Suppressor macrophage treated with lipopolysaccharide for 4 hours (primary cell): Measurements from ENCODE around the gene STEAP3.

Experiments
- DNase-seq: peaks from one replicate; pipeline ENCODE4 v3.0.0-alpha.2; 2020

The STEAP3 gene

DNA sequence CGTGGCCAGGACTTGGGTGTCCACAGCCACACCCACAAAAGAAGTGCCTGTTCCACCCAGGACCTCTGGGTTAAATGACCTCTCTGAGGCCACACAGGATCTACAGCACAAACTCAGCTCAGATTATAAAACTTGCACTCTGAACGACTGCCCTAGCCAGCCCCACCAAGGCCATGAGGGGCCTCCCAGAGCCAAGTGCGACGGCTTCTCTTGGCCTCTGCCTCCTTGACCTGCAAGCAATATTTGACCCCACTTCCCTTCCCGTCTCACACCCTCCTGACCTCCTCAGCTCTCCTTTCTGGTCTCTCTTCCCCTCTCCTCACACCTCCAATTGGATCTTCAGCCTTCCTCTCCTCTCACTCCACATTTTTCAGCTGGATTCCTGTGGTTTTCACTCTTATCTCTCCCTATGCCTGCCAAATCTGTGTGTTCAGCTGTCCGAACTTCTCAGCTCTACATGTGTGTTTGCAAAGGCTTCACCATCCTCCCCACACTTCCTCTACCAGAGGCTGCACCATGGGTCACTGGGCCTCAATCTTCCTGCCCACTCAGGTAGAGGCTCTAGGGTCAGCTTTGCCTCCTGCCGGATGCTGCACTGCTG, 25.3 kb upstream of the STEAP3 start:
- no peak for DNase-seq

DNA sequence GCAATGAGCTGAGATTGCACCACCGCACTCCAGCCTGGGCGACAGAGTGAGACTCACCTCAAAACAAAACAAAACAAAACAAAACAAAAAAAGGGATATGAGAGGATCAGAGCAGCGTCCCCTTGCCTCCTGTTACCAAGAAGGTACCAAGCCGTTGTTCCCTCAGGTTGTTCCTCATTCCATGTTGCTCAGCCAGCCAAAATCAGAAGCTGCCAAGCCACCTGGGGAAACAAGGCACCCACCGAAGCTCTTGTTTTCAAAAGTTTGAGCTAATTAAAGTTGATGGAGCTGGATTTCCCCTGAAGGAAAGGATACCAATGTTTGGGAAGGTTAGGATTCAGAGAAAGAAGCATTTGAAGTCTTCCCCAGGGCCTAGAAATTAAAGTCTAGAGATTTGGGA, 21.8 kb upstream of the STEAP3 start:
- no peak for DNase-seq

DNA sequence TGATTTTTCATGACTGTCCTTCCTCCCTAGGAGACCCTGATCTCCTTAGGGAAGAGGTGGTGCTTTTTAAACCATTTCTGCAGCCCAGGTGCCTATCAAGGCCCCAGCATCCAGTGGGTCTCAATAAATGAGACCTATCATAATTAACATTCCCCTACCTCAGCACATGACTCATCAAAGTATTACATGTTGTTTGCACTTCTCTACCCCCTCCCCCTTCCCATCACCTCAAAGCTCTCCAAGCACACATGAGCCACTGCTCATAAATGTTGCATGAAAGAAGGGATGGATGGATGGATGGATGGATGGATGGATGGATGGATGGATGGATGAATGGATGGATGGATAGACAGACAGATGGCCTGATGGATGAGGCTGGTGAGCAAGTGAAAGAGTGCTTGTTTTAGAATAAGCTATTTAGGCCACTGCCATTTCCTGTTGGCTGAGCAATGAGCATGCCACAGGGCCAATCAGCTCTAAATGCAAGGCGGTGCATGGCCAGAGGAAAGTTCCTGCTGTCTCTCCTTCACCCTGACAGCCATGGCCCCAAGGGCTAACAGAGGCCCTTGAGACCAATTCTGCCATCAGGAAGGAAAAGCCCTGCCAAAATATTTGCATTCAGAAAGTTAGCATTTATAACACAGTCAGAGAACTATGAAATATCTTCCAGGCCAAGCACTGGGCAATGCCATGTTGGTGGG, 20.9 kb upstream of the STEAP3 start:
- DNase-seq: no peak

DNA sequence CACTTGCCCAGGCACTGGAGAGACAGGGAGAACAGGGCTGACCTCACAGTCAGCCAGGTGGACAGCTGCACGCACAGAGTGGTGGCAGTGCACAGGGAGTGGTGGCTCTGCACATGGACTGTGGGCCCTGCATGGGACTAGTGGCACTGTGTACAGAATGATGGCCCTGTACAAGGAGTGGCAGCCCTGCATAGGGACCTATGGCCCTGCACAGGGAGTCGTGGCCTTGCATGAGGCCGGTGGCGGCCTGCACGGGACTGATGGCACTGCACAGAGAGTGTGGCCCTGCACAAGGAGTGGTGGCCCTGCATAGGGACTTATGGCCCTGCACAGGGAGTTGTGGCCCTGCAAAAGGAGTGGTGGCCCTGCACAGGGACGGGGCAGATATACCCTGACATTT, 19.1 kb upstream of the STEAP3 start:
- DNase-seq: no peak

DNA sequence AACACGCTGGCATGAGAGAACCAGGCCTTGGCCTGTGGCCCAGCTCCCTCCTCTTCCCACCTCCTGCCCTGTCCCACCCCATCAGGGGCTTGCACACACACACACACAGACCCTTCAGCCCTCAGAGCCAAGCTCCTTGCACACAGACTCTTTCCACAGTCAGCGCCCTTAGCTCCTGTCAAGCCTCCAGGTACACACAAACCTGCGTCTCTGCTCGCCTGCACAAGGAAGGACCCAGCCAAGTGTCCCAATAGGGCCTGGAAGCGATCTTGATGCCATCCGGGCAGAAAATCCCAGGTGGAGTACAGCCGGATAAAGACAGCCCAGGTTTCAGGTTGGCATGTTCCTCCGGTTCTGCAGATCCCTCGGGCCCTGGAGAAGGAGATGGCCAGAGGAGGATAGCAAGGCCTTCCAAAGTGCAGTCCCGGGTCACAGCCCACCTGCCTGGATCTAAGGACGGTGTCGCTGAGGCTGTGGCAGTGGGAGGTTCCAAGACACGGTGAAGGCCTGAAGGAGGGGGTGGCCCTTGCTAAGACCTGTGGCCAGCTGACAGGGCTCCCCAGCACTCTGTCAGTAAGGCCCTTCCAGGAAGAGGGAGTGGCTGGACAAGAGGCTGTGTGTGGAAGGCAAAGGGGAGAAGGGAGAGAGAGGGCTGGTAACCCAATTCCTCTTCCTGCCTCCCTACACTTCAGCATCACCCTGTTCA, 18.5 kb upstream of the STEAP3 start:
- no peak for DNase-seq

DNA sequence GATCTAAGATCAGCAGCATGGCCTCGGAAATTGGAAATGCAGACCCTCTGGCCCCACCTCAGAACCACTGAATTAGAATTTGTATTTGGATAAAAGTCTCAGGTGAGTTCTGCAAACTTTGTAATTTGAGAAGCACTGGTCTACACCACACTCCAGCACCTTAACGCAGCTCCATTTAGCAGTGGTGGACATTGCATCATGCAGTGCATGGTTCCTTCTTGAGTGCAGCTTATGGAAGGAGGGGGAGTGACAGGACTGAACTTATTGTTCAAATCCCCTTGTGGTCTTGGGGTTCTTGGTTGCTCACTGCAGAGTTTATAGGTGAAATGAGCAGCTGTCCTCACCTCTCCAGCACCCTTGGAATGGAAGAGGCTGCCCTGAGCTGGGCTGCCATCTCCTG, 17.4 kb upstream of the STEAP3 start:
- DNase-seq: no peak

DNA sequence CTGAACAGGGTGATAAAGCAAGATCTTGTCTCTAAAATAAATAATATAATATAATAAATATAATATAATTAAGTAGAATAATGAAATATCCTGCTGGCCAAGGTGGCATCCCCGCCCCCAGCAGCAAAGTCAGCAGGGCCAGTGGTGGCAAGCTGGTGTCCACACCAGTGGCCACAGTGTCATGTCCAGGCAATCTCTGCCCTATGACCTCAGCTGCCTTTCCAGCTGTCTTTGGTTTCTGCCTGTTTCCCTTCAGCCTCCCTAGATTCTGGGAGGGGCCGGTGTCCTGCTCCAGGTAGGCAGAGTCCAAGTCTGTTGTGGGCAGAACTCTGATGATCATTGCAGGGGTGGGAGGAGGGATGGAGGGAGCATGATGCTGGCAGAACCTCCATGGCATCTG, 16.2 kb upstream of the STEAP3 start:
- no peak for DNase-seq

DNA sequence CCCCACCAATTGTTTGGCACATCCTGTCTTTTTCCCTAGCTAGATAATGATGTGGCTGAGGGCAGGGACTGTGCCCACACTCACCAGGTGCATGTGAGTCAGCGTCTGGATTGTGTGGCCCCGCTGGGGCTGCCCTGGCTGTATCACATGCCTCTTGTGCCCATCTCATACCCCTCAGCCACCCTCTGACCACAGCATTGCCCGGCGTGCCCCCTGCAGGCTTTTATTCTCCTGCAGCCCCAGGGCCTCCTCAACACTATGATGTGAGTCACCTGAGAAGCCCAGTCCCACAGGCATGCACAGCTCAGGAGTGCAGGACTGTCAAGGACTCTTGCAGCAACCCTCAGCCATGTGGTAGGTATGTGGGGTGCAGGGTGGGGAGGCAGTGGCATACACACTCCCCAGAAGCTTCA, 14.8 kb upstream of the STEAP3 start:
- no peak for DNase-seq

DNA sequence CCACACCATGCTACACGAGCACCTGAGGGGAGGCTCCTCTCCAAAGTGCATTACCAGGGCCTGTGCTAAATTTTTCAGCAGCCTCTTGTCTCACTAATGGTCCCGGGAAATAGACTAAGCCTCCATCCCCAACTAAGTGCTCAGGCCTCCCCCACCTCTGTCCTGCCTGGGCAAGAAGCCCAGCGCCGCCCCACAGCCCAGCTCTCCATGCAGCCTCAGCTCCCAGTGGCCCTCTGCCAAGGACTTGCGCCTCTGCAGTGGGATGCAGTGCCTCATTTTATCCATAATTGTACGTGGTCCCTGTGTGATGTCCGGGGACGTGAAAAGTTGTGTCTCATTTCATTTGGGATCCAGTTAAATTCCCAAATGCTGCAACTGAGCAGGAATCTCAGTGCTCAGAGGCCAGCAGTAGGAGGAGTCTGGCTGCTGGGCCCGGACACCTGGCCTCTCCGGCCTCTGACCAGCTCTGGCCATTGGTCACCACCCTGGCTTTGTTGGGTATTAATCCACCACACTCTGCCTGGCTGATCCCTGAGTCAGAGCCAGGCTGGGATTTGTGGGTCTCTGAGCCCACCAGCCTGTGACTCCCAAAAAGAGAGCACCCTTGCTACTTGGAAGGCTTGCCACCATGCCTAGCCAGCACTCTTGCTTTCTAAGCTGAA, 11.4 kb upstream of the STEAP3 start:
- no peak for DNase-seq

DNA sequence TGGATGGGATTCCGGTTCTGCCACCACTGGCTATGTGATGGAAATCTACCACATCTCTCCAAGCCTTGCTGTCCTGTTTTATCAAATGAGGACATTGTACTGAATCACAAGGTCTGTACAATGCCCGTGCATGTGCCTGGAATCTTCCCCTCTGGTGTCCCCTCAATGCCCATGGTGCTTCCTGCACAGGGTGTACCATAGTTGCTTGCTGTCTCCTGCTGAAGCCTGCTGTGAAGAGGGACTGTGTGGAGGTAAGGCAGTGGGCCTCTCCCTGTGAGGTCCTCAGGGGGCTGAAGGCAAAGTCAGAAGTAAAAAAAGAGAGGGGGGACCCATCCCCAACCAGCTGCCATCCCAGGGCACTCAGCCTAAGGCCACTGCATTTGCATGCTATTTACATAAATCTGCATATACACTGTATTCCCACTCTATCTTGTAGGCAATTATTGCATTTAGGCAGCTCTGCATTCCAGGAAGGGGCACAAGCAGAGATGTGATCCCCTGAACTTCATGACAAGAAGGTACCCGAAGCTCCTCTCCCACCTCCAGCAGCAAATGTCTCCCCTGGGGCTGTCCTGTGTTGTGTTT, 9.1 kb upstream of the STEAP3 start:
- DNase-seq: no peak

DNA sequence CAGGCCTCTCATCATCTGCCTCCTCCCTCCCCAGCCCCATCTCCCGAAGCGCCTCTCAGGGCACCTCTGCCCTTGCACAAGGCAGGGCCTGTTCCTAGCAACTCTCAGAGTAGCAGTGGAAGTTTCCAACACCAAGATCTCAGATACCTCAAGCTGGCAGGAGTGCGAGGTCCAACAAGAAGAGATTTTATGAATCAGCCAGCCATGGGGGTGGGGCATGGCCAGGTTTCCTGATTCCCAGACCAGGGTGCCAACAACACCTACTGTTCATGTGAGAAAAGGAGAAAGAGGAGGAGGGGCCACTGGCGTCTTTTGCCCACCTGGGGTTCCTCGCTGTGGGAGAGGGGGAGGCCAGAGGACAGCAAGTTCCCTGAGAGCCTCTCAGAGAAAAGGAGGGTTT, 6.6 kb upstream of the STEAP3 start:
- no peak for DNase-seq

DNA sequence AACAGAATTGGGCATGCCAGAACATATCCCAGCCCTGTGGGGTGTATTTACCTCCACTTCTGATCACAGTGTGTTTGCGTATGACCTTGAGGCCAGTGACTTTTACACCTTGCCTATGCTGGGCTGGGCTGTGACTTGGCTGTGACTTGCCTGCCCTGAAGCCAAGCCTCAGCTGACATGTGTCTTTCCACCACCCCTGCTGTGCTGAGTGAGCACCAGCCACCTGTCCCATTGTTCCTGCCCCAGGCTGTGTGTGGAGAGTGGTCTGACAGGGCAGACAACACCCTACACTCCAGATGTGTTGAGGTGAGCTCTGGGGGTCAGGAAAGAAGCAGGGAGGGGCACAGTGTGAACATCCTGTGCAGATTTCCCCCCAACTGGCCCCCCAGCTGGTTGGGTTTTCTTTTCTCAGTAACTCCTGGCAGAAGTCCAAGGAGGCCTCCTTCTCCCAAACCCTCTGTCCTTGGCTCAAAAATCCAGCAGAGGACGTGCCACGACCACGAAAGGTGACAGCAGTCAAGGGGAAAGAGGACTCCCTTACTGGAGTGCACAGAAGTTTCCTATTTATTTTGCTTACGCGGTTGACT, 5.1 kb upstream of the STEAP3 start:
- peak; percentile 55 for DNase-seq

DNA sequence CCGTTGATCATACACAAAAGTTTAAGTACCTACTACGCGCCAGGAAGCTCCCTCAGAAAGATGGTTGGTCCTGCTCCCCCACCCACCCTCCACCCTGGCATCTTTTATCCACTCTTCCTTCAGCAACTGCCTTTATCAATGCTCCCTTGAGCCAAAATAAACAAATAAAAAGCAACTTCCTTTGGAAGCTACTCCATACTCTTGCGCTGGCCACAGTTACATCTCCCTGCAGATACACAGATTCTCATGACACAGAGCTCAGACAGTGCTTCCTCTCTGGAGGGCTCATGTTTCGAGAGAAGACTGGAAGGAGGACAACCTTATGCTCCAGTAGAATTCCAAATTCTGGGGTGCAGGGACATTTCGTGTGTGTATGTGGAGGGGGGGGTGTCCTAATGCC, 3.8 kb upstream of the STEAP3 start:
- no peak for DNase-seq

DNA sequence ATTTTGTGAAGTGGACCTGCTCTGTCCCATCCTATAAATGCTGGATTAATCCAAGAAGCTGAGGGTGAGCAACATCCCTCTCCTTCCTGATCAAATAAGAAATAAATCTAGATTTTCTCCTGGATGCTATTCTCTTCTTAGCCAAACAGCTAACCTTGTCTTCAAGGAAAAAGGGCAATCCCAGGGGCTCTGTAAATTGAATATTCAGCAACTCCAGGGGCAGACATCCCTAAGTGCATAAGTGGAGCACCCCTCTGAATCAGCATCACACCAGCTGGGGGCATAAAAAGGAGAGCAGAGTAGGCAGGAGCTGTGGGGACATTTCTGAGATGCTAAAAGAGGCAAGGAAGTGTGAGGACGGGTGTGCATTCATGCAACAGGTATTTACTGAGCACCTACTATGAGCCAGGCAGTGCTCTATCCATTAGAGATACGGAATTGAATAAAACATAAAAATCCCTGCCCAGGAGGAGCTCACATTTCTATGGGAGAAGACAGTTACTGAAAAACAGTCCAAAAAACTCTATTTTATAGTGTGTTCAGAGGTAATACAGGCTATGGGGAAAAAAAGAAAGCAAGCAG, 2.8 kb upstream of the STEAP3 start:
- DNase-seq: no peak

DNA sequence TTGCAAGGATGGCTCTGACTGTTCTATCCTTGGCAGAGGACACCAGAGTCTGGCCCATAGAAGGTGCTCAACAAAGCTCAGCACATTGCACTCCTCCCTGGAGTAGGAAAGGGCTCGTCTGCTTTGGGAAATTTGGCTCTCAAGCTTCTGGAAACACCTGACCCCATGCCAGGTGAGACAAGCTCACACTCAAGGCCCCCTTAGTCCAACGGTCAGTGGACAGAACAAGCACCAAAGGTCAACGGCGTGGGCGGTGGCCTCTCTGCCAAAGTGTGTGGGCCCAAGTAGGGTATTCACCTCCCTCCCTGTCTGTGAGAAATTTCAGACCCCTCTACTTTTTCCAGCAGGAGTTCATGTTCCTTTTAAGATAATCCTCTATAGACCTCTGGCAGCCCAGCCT, 2.0 kb upstream of the STEAP3 start:
- DNase-seq: no peak

DNA sequence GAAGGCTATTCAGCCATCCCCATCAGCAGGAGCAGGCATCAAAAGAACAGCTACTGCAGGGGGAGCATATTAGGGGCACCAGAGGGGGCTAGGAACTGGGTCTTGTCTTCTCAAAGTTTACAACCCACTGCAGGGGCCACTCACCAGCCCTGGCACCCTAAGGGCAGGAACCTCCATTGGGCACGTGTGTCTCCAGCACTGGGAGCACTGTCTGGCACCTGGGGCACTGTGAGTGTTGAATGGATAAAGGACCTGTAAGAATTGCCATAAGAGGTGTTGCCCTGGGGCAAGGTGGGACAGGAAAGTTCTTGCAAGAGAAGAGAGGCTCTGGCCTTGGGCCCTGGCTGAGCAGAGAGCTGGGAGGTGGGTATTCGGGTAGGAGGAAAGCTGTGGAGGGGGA, 1.4 kb upstream of the STEAP3 start:
- no peak for DNase-seq

DNA sequence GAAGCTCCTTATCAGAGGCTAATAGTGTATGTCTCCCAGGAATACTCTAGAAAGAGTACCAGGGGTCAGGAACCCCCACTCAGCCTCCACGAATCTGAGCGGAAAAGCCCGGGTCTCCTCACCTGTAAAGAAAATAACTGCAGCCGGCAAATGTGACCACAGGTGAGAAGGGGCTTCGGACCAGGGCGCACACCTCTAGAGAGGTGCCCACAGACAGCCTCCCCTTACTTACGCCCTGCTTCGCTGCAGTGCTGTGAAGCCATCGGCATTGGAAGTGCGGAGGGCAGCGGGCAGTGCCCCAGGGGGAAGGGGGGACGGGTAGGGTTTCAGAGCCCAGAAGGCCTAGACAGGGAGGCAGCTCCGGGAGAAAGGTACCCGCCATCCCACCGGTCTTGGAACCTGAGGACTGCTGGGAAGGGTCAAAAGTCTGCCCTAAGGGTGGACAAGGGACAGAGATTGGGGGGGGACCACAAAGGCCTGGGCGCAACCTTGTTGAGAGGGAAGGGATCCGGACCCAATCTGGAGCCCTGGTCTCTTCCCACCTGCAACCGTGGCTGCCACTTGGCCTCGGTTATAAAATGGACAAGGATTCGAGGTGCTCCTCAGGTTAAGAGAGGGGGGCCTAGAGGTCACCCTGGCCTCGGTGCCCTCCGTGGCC, 642 bp upstream of the STEAP3 start:
- DNase-seq: no peak

DNA sequence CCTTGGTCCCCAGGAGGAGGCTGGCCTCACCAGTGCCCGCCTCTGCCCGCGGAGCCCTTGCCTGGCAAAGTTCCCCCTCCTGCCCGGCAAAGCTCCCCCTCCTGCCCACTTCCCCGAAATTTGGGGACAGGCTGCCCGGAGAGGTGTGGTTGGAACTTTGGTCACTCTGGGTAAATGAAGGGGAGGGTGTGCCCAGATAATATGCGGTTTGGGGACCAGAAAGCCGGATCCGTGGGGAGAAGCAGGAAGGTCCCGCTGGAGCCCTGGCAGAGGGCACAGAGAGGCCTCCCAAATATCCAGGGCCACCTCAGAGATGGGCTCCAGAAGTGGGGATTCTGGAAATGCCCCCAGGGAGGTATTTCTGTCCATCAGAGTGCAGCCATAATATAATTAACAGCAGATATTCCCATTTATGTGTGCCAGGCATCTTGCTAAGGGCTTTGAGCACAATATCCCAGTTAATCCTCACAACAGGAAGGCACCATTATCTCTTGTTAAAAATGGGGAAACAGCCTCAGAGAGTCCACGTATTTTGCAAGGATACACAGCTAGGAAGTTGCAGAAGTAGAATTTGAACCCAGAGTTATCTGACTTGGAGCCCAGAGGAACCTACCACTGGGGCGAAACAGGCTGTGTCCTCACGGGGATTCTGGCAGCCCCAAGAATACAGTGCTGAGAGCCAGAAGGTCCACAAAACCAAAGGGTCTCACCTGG, 914 bp downstream of the STEAP3 start:
- peak; percentile 35 for DNase-seq

DNA sequence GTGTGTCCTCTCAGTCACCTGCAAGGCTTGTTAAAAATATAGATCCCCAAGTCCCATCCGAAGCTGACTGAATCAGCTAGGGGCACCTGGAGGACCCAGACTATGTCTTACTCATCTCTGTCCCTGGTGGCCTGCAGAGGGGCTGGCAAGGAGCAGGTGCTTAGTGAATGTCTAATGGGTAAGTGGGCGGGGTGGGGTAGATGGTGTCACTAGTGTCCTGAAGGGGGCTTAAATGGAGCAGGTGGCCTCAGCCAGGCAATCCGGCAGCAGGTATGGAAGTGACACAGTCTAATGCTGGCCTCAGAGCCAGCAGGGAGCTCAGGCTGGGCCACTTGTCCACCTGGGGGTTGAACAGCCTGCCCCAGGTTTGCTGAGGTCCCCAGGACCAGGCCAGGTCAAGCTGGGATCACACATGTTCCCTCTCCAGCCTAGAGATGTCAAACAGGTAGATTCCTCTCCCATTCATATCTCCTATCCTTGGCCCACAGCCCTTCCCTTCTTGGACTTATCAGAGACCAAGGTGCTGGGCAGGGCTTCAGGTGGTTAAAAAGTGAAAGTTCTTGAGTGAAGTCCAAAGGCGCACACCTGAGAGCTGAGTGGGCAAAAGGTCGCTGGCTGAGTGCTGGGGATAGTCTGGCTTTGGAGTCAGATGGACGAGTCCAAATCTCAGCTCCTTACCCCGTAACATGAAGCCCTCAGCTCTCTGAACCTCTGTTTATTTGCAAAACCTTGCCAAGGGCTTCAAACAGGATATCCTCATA, 1.7 kb downstream of the STEAP3 start:
- no peak for DNase-seq

DNA sequence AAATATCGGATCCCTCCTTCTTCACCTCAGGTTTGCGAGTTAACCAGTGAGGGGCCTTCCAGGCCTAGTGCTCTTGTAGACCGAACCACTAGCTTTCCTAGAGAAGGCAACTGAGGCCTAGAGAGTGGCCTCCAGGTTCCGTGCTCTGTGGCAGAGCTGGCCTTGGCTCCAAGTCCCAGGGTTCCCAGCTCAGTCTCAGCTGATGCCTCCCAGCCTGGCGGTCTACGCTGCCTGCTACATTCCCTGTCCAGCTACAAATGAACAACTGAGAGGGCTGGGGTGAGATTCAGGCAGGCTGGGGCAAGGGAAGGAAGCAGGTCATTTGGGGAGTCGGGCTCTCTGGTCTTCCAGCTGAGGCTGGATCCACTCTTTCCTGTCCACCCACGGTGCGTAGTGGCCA, 2.3 kb downstream of the STEAP3 start:
- no peak for DNase-seq

DNA sequence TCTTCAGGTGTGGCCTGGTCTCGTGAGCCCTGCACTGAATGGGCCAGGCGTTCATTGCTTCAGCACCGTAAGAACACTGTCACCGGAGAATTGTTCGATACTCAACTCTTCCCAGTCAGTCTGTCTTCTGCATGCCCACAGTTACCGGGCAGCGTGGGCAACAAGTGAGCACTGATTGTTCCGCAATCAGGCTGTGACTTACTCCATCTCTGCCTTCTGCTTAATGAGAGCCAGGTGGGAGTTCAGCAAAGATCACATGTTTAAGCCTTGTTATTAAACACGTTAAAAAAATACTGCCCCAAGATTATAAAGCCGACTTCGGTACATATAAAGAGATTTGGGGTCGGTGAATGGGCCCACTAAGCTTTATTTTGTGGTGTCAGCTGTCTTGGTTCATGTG, 3.7 kb downstream of the STEAP3 start:
- DNase-seq: no peak
